ENCODE results near the gene RGS7. TPM values are rescaled to one million over a fixed set of nuclear protein-coding genes. Genes with fewer than 3 reads are reported as not detected.

Gene RGS7
- total RNA-seq, 1 experiment from 2014 or later: 1.5 TPM

DNA sequence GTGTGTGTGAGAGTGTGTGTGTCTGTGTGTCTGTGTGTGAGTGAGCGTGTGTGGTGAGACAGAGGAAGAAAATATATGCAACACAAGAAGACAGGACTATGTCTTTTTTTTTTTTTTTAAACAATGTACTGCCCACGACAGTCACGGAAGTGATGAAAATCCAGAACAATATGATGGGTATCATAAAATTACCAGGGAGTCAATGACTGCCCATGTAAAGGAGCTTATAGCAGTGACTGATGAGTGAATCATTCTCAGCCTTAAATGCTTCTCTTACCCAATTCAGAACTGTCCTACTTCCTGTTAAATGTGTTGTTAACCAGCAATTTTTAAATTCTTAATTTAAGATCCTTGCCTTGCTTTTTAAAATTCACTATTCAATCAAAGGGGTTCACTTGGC, 46.6 kb downstream of the RGS7 start:
- Histone ChIP-seq H2BK15ac (ENCODE audit: low read depth, low read length) (no peak overlapping the region), H3K9me3 (ENCODE audit: control insufficient read depth, low read depth, low read length) (no peaks in the 10 kb centered on the region), H3K79me1 (ENCODE audit: insufficient read depth, low read depth, low read length, poor library complexity, severe bottlenecking) (no peaks in the 10 kb centered on the region), H3K56ac (ENCODE audit: insufficient read length, low read depth, low read length) (no peak overlapping the region), H3K14ac (ENCODE audit: insufficient read depth, low read length) (no peak overlapping the region), H3K4me2 (ENCODE audit: insufficient read depth, insufficient read length, low read length) (no peak overlapping the region), H4K91ac (ENCODE audit: insufficient read length, low read depth, low read length) (no peak overlapping the region), H2BK12ac (ENCODE audit: insufficient read length, low read depth, low read length) (no peak overlapping the region), H2BK120ac (ENCODE audit: low read depth, low read length, poor library complexity, severe bottlenecking) (no peak overlapping the region), H2BK5ac (ENCODE audit: insufficient read length, low read length) (no peak overlapping the region), H3K18ac (ENCODE audit: insufficient read length, low read depth, low read length) (no peak overlapping the region), H3K4ac (ENCODE audit: low read depth, low read length) (no peak overlapping the region), H2AFZ (ENCODE audit: low read length) (no peak overlapping the region), H3K23ac (ENCODE audit: insufficient read length, low read depth, low read length) (no peak overlapping the region), H3K9ac (ENCODE audit: extremely low read depth, insufficient read length, low read length) (no peak overlapping the region), H4K5ac (ENCODE audit: insufficient read length, low read depth, low read length) (no peak overlapping the region), H4K20me1 (ENCODE audit: control insufficient read depth, insufficient read depth, insufficient read length) (no peaks in the 10 kb centered on the region), H3K79me2 (ENCODE audit: insufficient read depth, low read length) (no peaks in the 10 kb centered on the region), H3T11ph (ENCODE audit: low read length) (no peak overlapping the region), H3K27ac (ENCODE audit: insufficient read length, low read depth, low read length) (no peak overlapping the region), H3K23me2 (ENCODE audit: insufficient read length, low read depth, low read length, poor library complexity, severe bottlenecking) (no peaks in the 10 kb centered on the region), H2BK20ac (ENCODE audit: low read depth, low read length, poor library complexity, severe bottlenecking) (no peak overlapping the region), H4K8ac (replicated peaks; ENCODE audit: insufficient read length, low read depth, low read length) (no peak overlapping the region), H3K4me1 (ENCODE audit: insufficient read depth, low read length) (peaks cover 3% of the 10 kb centered on the region; the same call in 1 of the 2 replicates), H3K27me3 (ENCODE audit: insufficient read depth, low read length) (no peaks in the 10 kb centered on the region), H2AK5ac (ENCODE audit: insufficient read length, low read length) (no peak overlapping the region)
- Mint-ChIP-seq H3K4me3 (no peak overlapping the region), H3K27me3 (ENCODE audit: low read depth) (no peaks in the 10 kb centered on the region), H3K4me1 (peaks cover 12 to 13% of the 10 kb centered on the region in 2 experiments), H3K9me3 (no peaks in the 10 kb centered on the region), H3K27ac (peak overlapping the region in 2 of 3 experiments; percentile 1 to 7; a peak in 3 of 7 replicates), H3K36me3 (ENCODE audit: insufficient read depth in 1 of 3, low read depth in 3 of 3) (no peaks in the 10 kb centered on the region)
- WGBS (ENCODE audit: extremely low coverage, insufficient read length, low lambda C conversion rate): no CpG with 5 or more reads among the region's 3 CpGs
- TF ChIP-seq, protein P1, sequence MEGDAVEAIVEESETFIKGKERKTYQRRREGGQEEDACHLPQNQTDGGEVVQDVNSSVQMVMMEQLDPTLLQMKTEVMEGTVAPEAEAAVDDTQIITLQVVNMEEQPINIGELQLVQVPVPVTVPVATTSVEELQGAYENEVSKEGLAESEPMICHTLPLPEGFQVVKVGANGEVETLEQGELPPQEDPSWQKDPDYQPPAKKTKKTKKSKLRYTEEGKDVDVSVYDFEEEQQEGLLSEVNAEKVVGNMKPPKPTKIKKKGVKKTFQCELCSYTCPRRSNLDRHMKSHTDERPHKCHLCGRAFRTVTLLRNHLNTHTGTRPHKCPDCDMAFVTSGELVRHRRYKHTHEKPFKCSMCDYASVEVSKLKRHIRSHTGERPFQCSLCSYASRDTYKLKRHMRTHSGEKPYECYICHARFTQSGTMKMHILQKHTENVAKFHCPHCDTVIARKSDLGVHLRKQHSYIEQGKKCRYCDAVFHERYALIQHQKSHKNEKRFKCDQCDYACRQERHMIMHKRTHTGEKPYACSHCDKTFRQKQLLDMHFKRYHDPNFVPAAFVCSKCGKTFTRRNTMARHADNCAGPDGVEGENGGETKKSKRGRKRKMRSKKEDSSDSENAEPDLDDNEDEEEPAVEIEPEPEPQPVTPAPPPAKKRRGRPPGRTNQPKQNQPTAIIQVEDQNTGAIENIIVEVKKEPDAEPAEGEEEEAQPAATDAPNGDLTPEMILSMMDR (conservative IDR thresholded peaks at IDR 0.05): no peak
- DNase-seq: no peak
